A172 (cell line): ENCODE results near the gene NHSL2. TPM values are rescaled to one million over a fixed set of nuclear protein-coding genes. Genes with fewer than 3 reads are reported as not detected.

Experiments used
- DNase-seq: peaks from one replicate; pipeline ENCODE4 v3.0.0-alpha.2; 2015; ENCODE audit warnings: low spot score
- total RNA-seq: library from RNA; depleted of rRNA; stranded (reverse); fragments of >200 nt; shearing (Covaris generic); gene quantifications from 2 replicates; pipeline ENCODE4 v1.2.3, GENCODE V29; 2014

Gene NHSL2
- total RNA-seq, 1 experiment from 2014 or later = not detected

DNA sequence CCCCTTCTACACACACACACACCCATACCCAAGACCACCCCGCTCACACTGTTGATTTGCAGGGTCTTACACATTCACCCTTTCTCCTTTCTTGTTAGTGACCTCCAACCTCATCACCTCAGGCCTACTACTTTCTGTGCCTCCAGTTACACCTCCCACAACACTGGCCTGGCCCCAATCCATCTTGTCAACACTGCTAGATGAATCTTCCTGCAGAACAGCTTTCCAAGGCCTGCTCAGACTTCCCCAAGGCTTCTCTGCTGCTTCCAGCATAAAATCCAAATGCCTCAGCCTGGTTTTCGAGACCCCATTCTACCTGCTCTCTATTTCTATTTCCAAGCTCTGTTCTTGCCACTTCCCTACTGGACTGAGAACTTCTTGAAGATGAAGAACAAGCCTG, 79.9 kb downstream of the NHSL2 start:
- DNase-seq = no peak

DNA sequence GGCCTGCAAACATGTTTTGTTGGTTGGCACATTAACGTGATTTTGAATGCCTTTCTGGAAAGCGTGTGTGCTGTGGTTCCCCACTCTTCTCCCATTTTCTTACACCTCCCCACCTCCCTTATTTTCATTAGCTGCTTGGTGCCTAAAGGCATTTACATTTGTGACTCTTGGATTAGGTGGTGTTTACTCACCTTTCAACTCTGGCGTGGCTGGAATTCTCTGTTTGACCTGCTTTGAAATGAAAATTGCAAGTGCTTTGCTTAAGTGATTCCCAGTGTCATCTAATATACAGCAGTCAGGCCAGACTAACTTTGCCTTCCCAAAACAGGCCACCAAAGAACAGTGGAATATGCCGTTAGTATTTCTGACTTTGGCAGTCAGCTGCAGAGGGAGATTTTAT, 80.5 kb downstream of the NHSL2 start:
- DNase-seq = no peak

DNA sequence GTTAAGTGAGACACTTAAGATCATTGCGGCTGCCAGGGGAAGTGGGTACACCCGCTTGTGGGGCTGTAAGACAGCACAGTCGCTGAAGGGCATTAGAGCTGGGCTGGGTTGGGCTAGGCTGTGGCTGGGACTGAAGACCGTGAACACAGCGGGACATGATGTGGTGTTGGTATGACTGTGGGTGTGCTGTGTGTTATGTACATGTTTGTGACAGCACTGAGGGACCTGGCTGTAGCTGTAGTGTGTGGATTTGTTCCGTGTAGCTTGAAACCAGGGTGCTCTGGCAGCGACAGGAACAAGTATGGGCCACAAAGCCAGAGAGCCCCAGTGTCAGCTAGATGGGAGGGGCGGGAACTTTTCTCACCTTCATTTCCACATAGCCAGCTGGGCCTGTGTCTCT, 82.1 kb downstream of the NHSL2 start:
- no peak for DNase-seq

DNA sequence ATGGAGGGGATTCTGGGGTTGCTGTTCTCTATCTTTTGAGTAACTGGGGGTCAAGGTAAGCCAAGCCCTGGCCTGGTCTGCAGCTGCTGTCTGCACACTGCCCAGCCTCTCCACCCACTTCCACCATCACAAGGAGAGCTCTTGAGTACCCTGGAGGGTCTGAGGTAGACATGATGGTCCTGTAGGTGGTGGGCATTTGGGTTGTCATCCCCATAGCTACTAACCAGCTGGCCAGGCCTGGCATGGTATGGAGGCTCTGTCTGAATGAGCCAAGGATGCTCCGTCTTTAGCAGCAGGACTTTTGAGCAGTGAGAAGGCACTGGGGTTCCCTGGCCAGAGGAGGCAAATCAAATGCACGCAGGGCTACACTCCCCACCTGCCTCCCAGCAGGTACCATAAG, 82.7 kb downstream of the NHSL2 start:
- no peak for DNase-seq

DNA sequence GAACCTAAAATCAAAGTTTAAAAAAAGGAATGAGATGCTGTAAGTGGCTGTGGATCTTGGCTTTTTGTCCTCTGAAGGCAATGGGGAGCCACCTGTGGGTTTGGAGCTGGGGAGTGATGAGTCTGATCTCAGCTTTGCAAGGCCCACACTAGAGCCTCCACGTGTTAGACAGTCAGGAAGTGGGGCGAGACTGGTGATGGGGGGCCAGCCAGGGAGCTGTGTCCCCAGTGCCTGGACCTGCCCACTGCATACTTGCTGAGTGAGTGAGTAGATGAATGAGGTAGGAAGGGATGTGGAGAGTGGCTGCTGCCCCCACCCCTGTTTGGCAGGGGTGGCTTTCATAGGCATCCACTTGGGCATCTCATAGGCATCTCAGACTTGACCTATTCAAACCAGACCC, 84.0 kb downstream of the NHSL2 start:
- DNase-seq = no peak

DNA sequence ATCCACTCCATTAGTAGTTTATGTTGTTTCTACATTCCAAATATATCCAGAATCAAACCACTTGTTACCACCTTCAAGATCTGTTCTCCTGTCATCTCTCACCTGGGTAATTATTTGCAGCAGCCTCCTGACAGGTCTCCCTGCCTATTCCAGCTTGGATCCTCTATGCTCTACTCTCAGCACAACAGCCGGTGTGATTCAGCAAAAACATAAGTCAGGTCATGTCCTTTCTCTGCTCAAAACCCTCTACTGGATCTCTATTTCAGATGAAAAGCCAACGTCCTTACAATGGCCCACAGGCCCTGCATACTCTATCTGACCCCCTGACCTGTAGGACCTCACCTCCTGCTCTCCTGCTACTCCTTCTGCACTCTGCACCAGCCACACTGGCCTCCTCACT, 84.5 kb downstream of the NHSL2 start:
- DNase-seq = no peak

DNA sequence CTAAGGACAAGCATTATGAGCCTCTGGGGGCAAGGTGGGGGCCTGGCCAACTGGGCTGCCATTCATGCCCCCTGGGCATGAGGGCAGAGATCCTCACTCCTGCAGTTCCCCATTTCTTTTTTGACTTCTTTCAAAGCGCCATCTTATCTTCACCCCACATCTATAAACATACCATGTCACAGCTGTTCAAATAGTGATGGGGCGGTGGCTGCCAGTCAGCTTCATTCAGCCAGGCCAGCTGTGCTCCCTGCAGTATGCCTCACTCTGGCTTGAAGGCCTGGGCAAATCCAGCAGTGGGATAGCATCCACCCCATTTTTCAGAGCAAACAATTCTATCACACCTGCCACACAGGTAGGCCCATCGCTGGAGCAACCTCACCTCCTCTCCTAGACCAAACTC, 85.5 kb downstream of the NHSL2 start:
- DNase-seq = no peak

DNA sequence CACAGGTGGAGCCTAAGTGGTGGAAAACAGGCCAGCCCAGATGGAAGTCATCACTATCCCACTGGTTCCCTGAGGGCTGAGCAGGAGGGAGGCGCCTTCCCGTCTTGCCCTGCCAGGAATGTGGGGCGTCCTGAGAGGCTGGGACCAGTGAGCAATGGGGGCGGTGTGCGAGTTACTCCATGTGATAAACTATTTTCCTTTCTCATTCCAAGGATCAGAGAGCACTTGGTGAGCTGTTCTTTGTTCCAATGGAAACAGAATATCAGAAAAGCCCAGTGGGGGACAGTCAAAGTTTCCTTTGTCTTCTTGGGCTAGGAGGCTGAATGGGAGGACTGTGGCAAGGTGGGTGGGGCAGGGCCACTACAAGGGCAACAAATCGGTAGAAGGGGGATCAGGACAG, 86.2 kb downstream of the NHSL2 start:
- no peak for DNase-seq

DNA sequence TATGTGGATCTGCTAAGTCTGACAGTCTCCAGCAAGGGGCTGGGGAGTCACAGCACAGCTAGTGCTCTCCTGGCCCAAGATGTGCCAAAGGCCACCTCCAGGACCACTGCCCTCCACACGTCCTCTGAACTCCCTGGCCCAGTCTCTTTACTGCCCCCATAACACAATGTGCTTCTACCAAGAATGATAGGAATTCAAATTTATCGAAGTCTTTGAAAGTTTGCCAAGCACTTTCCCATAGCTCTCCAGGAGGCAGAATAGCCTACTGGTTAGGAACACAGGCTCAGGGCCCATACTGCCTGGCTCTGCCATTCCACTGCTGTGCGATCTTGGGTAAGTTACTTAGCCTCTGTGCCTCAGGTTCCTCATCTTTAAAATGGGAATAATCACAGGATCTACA, 86.7 kb downstream of the NHSL2 start:
- no peak for DNase-seq

DNA sequence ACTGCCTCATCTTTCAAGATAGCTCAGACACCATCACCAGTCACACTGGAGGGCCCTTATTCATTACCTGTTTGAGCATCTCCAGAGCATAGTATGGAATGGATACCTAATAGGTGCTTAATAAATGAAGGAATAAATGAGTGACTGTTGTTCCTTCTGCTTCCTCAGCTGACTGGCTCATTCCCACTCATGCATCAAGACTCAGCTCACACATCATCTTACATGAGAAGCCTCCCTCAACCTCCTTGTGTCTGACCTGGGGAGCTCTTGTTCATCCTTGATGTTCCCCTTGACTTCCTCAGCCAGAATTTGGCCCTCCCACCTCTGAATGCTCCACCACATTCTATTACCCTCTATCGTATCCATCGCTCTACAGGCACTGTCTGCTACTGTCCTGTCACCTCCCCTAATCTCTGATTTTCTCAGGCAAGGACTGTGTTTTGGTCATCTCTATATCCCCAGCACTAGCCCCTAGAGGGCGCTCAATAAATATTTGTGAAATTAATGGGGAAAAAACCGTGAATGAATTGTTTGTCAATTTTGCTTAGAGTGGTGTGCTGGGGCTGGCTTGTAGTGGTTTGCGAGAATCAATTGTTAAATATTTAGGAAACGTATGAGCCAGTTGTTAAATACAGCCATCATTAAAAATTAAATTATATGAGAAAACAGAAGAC, 88.3 kb downstream of the NHSL2 start:
- DNase-seq = peak; percentile 4

DNA sequence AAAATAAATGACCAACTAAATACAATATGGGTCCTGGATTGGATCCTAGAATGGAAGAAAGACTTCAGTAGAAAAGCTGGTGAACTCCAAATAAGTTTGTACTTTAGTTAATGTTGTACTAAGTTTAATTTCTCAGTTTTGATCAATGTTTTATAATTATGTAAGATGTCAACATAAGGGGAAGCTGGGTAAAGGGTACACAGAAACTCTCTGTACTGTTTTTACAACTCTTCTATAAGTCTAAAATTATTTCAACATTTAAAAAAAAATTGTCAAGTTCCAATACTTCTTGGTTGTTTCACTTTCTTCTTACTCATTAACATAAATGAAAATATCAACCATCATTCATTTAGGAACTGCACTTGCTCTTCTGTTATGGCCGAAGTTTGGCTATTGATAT, 88.9 kb downstream of the NHSL2 start:
- no peak for DNase-seq

DNA sequence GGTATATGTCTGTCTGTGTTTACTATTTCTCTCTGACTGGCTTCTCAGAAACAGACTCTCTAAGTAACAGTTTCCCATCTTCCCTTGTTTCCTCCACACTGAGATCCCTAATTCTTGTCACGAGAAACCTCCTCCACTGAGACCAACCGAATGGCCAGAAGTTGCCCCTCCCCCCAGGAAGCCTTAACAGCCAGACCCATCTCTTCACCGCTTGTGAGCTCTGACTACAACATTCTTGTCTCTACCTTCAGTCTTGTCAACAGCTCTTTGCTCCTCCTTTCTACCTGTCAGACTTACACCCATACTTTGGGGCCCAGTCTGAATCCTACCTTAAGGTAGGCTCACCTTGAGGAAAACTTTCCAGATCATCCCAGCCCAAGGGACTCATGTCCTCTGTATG, 90.8 kb downstream of the NHSL2 start:
- DNase-seq = no peak

DNA sequence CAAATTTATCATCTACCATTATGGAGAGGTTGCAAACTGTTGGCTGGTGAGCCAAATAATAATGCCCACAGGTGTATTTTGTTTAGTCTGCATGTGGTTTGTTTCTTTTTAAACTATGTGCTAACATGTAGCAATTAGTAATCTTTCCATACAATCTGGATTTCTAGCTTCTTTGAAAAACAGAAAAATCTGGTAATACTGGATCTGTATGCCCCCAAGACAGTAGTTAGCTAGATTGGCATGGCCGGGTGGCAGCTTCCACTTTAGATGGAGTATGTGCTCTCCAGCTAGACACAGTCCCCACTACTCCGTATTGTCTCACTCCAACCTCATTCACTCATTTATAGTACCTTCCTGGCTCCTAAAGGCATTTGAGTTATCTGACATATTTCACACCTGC, 91.3 kb downstream of the NHSL2 start:
- no peak for DNase-seq

DNA sequence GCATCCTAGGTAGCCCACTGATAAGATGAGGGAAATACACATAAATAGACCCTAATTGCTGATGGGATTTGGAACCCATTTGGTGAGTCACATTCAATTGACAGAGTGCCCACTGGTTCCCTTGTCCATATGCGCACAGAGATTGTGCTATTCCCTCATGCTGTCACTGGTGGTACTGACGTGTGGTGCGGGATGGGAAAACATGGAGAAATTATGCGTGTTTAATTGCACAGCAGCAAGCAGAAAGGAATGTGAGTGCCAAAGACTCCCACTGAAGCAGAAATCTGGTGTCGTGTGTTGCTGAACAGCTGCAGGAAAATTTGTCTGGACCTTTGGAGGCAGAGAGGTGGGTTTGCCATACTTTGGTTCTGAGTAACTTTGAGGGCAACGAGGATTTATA, 92.2 kb downstream of the NHSL2 start:
- DNase-seq = no peak

DNA sequence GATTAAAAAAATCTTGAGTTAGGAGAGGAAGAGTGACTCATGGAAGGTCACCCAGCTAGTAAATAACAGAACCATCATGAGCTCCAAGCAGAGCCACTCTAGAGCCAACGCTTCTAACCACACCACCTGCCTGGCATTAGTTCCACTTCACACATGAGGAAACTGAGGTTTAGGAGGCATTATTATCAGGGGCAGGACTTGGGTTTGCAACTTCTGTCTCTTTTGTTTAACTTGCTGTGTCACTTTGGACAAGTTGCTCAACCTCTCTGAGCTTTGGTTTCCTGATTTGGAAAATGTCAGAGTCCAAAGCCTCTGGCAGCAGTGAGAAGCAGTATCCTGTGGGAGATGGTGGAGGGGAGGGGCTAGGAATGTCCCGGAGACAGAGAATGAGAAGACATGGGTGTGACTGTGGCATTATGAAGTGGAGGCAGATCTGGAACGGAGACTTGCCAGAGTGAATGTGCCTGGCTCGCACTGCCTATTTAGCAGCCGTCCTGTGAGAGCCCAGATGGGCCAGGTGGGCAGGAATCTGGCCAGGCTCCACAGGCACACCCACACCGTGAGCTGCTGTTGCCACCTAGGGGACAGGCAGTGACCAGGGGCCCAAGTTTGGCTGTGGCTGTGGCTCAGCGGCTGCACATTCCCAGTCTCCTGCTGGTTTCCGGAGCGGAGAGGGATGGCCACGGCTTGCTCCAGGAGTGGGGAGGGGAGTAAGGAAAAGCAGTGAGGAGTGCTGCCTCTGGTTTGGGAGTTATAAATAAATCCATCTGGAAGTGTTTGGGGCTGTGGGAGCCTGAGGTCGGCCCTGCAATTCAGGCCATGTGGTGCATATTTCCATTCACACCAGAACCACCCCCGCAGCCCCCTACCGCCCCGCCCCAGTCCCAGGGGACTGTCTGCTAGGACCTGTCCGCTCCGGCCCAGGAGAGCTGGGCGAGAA, 93.4 kb downstream of the NHSL2 start:
- peak; percentile 39 for DNase-seq

DNA sequence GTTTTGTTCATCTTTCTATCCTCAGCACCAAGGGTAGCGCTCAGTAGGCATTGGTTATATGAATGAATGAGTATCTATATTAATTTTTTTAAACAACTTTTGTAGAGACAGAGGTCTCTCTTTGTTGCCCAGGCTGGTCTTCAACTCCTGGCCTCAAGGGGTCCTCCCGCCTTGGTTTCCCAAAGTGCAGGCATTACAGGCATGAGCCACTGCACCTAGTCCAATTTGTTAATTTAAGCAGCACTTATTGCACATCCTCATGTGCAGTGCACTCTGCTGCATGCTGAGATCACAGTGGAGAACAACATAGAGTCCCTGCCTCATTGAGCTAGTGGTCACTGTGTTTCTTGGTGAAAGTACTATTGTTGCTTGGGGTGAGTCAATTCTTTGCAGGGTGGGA, 94.4 kb downstream of the NHSL2 start:
- no peak for DNase-seq

DNA sequence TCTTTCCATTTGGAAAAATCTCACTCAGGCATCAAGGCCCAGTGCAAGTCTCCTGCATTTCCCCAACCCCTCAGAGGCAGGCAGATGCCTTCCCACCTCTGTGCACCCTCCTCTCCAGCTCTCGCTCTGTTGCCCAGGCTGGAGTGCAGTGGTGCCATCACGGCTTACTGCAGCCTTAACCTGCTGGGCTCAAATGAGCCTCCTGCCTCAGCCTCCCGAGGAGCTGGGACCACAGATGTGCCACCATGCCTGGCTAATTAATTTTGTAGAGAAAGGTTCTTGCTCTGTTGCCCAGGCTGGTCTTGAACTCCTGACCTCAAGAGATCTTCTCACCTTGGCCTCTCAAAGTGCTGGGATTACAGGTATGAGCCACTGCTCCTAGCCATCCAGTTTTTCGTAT, 95.8 kb downstream of the NHSL2 start:
- no peak for DNase-seq

DNA sequence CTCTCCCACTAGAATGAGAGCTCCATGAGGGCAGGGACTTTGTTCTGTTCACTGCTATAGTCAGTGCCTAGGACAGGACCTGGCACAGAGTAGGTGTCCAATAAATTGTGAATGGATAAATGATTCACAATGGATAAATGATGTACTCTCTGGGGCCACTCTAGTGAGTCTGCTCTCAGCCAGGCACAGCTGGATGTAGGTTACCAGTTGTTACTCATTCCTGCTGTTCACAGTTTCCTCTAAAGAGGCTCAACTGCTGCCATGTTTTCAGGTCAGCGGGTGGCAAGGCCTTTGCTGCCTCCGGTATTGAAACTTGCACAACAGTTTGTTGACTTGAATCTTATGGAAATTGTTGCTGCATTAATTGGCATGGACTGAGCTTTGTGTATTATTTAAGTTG, 99.1 kb downstream of the NHSL2 start:
- DNase-seq = no peak

DNA sequence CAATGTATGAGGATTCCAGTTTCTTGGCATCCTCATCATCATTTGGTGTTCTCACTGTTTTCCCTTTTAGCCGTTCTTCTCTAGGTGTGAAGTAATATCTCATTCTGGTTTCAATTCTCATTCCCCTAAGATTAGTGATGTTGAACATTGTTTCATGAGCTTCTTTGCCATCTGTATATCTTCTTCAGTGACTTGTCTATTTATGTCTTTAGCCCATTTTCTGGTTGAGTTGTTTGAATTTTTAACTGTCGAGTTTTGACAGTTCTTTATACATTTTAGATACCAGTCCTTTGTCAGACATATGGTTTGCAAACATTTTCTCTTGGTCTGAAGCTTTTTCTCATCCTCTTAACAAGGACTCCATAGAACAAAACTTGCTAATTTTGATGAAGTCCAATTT, 101.1 kb downstream of the NHSL2 start:
- DNase-seq = no peak

DNA sequence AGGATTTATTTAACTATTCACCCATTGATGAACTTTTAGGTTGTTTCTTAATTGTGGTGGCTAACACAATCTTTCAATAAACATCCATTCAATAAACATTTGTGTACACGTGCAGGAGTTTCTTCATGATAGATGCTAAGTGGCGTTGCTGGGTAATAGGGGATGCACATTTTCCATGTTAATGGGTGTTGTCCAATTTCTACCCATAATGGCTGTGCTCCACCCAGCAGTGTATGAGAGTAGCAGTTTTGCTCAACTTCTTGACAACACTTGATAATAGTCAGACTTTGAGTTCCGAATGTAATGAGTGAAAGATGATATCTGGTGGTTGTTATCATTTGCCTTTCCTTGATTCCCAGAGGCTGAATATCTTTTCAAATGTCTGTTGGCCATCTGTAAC, 104.7 kb downstream of the NHSL2 start:
- no peak for DNase-seq

DNA sequence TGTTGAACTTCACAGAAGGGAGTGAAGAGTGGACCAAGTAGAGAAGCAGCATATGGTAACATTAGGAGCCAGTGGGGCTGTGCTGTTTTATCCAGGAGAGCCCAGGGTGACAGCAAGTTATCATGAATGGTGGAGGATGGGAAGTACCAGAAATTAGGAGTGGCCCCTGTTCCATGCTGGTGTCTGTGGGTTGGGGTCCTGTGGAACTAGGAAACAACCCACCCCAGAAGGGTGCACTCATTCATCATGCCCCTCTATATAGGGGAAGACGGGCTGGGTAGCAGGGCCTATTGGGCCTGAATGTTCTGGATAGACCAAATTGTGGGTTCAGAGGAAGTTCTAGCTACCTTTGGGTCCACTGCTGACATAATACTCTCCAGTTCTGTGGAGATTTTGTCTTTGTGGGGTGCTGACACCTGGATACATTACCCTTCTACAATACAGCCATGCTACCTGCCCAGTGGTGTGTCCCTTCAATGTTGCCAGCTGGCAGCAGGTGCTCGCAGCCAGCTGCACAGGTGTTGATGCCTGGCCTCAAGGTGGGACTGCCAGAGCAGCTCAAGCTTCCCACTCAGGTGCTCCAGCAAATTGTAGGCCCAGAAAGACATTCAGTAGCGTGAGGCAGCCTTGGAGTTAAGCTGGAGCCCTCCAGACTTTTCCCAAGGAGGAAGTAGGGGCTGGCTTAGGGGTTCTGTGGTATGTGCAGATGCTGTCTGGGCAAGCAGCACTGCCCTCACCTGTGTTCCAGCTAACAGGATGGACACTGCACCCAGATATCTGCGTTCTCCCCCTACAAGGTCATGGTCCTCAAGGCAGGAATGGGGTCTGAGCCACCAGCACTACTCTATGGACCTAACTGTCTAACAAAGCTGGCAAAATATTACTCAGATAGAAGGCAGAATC, 106.5 kb downstream of the NHSL2 start:
- no peak for DNase-seq
